Measurements from ENCODE around the gene TBX19.

Gene TBX19

DNA sequence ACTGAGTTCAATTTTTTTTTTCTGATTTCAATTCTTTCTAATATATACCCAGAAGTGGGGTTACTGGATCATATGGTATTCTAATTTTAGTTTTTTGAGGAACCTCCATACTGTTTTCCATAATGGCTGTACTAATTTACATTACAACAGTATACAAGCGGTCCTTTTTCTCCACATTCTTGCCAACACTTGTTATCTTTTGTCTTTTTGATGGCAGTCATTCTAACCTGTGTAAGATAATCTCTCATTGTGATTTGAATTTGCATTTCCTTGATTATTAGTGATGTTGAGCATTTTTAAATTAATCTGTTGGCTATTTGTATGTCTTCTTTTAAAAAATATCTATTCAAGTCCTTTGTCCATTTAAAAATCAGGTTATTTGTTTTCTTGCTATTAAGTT lies 21.1 kb upstream of the TBX19 start:
- POLR2A ChIA-PET (ENCODE audit: low non-redundant PET): no interaction called here
- CTCF ChIA-PET: interaction anchor here (0.8 kb wide), 1 partner anchor 83 kb away, joined by 3 read pairs; no protein-coding TSS in a partner anchor
- no peak overlapping the region for H3K27ac ChIP-seq
- no peak for DNase-seq (ENCODE audit: low spot score)
- TF ChIP-seq CTCF (conservative IDR thresholded peaks at IDR 0.05; ENCODE audit: low read depth): no peak

DNA sequence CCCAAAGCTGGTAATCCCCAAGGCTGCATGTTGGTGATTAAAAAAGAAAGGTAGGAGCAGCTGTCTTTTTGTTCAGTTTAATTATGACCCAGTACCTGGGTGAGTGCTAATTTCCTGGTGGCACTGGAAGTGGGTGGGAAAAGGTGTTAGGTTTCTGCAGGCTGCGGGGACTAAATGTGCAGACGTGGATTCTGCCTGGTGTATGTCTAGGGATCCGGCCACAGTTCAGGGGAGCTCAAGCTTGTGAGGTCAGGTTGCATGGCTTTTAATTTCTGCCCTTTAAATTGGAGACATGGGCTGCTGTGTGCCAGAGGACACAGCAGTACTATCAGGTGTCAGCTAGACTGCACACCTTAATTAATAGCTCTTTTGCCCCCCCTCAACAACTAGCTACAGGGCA lies 20.3 kb upstream of the TBX19 start:
- TF ChIP-seq CTCF (conservative IDR thresholded peaks at IDR 0.05; ENCODE audit: low read depth): no peak
- peak overlapping the region; percentile 61; the same call in 1 of the 2 replicates for H3K27ac ChIP-seq
- DNase-seq (ENCODE audit: low spot score): no peak
- ChIA-PET CTCF (interaction anchor here (0.6 kb wide), 1 partner anchor 1436 kb away, joined by 3 read pairs; no protein-coding TSS in a partner anchor), POLR2A (ENCODE audit: low non-redundant PET) (no interaction called here)

- H3K27ac ChIP-seq: no peak overlapping the region; the same call in 1 of the 2 replicates
- POLR2A ChIA-PET (ENCODE audit: low non-redundant PET): no interaction called here
- TF ChIP-seq CTCF (conservative IDR thresholded peaks at IDR 0.05; ENCODE audit: low read depth): no peak
- CTCF ChIA-PET: no interaction called here
- peak; percentile 68 for DNase-seq (ENCODE audit: low spot score)
These were observed 19.3 kb upstream of the TBX19 start for GRCh38 chr1:168261390-168261789.

- ChIA-PET CTCF (interaction anchor here (0.9 kb wide), 1 partner anchor 27 kb away, joined by 6 read pairs; no protein-coding TSS in a partner anchor), POLR2A (ENCODE audit: low non-redundant PET) (no interaction called here)
- no peak for TF ChIP-seq CTCF (conservative IDR thresholded peaks at IDR 0.05; ENCODE audit: low read depth)
These were observed 17.5 kb upstream of the TBX19 start for GRCh38 chr1:168263130-168263529.

GRCh38 chr1:168264296-168264695 lies 16.4 kb upstream of the TBX19 start:
- CTCF ChIA-PET: interaction anchor here (0.8 kb wide), 1 partner anchor 130 kb away, joined by 3 read pairs; no protein-coding TSS in a partner anchor
- POLR2A ChIA-PET (ENCODE audit: low non-redundant PET): no interaction called here
- H3K27ac ChIP-seq: no peak overlapping the region
- TF ChIP-seq CTCF (conservative IDR thresholded peaks at IDR 0.05; ENCODE audit: low read depth): no peak
- DNase-seq (ENCODE audit: low spot score): no peak

More at GRCh38 chr1:168263130-168263529, 17.5 kb upstream of the TBX19 start:
- no peak for DNase-seq (ENCODE audit: low spot score)
- no peak overlapping the region for H3K27ac ChIP-seq

DNA sequence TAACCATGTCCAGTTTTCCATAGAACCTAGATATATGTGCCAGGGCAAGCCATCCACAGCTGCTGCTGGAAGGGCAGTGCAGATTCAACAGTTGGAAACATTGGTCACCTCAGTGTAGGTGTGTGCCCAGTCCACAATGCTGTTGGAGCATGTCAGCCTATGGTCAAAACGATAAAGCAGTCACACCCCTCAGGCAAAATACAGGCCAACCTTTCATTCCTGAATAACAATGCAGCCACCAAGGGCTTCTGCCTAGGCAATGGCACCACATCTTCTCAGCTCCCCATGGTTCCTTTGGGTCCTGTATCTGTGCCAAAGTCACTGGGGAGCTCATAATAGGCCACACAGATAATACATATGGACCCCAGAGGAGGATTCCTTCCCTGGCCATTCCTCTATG lies 15.1 kb upstream of the TBX19 start:
- DNase-seq (ENCODE audit: low spot score): no peak
- no peak for TF ChIP-seq CTCF (conservative IDR thresholded peaks at IDR 0.05; ENCODE audit: low read depth)
- CTCF ChIA-PET: no interaction called here
- POLR2A ChIA-PET (ENCODE audit: low non-redundant PET): no interaction called here
- H3K27ac ChIP-seq: no peak overlapping the region
